Liver (tissue), 3 donors: Measurements from ENCODE around the gene ULK1.

Source experiments
- CTCF ChIP-seq: fragments of 150-350 bp; IDR thresholded peaks from 2 replicates; pipeline ENCODE4 v1.5.1; 2017; ENCODE audit warnings: improper control_type of control experiment, low read depth, low read length; ENCODE audit not compliant: missing input control
- EGR1 ChIP-seq, 2 donors: IDR thresholded peaks; 2 replicates each; pipeline ENCODE4 v1.6.1; 2016 to 2018; ENCODE audit warnings: antibody characterized with exemption in 2 of 2, low read depth in 2 of 2
- FOXA2 ChIP-seq: IDR thresholded peaks from 2 replicates; pipeline ENCODE4 v1.6.1; 2016; ENCODE audit warnings: antibody characterized with exemption
- GABPA ChIP-seq, 2 donors: IDR thresholded peaks in 1 of 2; conservative IDR thresholded peaks in 1 of 2; 2 replicates each; pipeline ENCODE4 v1.6.1; 2016; ENCODE audit warnings: antibody characterized with exemption in 2 of 2, mild to moderate bottlenecking in 1 of 2, moderate library complexity in 1 of 2
- HNF4A ChIP-seq, 2 donors: conservative IDR thresholded peaks; 2 replicates each; pipeline ENCODE4 v1.6.1; 2016; ENCODE audit warnings: antibody characterized with exemption in 2 of 2, mild to moderate bottlenecking in 2 of 2
- HNF4G ChIP-seq: IDR thresholded peaks from 2 replicates; pipeline ENCODE4 v1.6.1; 2016; ENCODE audit warnings: antibody characterized with exemption
- JUND ChIP-seq, 2 donors: IDR thresholded peaks; 2 replicates each; pipeline ENCODE4 v1.6.1; 2016; ENCODE audit warnings: antibody characterized with exemption in 2 of 2
- MAX ChIP-seq: IDR thresholded peaks from 2 replicates; pipeline ENCODE4 v1.6.1; 2016; ENCODE audit warnings: antibody characterized with exemption
- RAD21 ChIP-seq, 2 donors: IDR thresholded peaks; 2 replicates each; pipeline ENCODE4 v1.6.1; 2016; ENCODE audit warnings: antibody characterized with exemption in 2 of 2, mild to moderate bottlenecking in 2 of 2
- REST ChIP-seq: IDR thresholded peaks from 2 replicates; pipeline ENCODE4 v1.6.1; 2016; ENCODE audit warnings: antibody characterized with exemption, mild to moderate bottlenecking
- SP1 ChIP-seq: IDR thresholded peaks from 2 replicates; pipeline ENCODE4 v1.6.1; 2018; ENCODE audit warnings: antibody characterized with exemption, mild to moderate bottlenecking
- TAF1 ChIP-seq: conservative IDR thresholded peaks from 2 replicates; pipeline ENCODE4 v1.6.1; 2016; ENCODE audit warnings: antibody characterized with exemption, mild to moderate bottlenecking
- YY1 ChIP-seq: IDR thresholded peaks from 2 replicates; pipeline ENCODE4 v1.6.1; 2016; ENCODE audit warnings: antibody characterized with exemption, mild to moderate bottlenecking
- donor health status: healthy.
- donor health status: healthy.

GRCh38 chr12:131943876-131944275, 49.5 kb downstream of the ULK1 start:
- TF ChIP-seq MAX (no peak), EGR1 (IDR thresholded peaks at IDR 0.05; ENCODE audit: low read depth in 2 of 2) (no peak), CTCF (no peak), FOXA2 (no peak), YY1 (no peak), REST (no peak), RAD21 (IDR thresholded peaks at IDR 0.05) (no peak), GABPA (IDR thresholded peaks at IDR 0.05 in 1 of 2, conservative IDR thresholded peaks at IDR 0.05 in 1 of 2) (no peak), TAF1 (no peak), HNF4A (conservative IDR thresholded peaks at IDR 0.05) (no peak), JUND (IDR thresholded peaks at IDR 0.05) (no peak), HNF4G (no peak), SP1 (no peak)
